NCI-H345 treated with DMSO at 0.1 percent for 48 hours (cell line): Measurements from ENCODE around the gene MTHFD1L.
"Not testable (repeated sequence)": the region's sequence is repeated elsewhere in the genome, so short reads cannot be mapped to it uniquely, and the experiment has no call there.

Source experiments
- DNase-seq: peaks from one replicate; lab custom pipeline; 2025; ENCODE audit not compliant: unreplicated experiment; lab: John Stamatoyannopoulos, UW

Gene MTHFD1L

DNA sequence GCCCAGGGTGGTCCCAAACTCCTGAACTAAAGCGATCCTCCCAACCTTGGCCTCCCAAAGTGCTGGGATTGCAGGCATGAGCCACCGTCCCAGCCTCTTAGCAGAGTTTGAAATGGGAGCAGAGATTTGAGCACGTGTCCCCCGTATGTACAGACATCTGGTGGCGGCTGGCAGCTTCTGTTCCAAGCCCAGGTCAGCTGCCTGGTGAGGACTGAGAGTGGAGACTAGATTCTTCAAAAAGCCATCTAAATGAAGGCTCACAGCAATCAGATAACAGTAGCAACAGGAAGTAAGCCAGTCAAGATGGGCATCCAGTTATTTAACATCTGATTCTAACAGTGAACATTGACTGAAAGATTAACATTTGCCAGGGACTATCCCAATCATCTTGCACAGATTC lies 246.2 kb downstream of the MTHFD1L start:
- DNase-seq = no peak

DNA sequence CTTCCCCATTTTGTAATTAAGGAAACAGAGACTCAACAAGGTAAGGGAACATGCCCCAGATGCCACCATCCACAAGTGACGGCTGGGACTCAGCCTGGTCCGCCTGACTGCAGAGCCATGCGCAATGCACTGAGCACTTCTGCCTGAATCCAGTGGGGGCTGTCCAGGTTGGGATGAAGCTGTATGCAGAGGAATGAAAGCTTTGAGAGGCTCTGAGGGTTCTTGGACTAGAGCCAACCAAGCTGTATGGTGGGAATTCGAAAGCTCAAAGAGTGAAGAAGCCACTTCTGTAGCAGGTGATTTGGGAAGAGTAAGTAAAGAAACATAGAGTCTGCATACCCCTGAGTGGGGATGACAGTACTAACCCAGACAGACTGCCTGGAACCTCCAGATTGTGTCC lies 246.6 kb downstream of the MTHFD1L start:
- no peak for DNase-seq

DNA sequence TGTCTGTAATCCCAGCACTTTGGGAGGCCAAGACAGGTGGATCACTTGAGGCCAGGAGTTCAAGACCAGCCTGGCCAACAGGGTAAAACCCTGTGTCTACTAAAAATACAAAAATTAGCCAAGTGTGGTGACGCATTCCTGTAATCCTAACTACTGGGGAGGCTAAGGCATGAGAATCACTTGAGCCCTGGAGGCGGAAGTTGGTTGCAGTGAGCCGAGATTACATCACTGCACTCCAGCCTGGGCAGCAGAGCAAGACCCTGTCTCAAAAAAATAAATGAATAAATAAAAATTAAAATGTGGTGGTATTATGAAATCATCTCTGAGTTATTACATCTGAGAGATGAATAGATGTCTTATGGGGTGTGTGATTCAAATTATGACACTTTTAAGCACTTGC lies 247.4 kb downstream of the MTHFD1L start:
- DNase-seq = not testable (repeated sequence)

DNA sequence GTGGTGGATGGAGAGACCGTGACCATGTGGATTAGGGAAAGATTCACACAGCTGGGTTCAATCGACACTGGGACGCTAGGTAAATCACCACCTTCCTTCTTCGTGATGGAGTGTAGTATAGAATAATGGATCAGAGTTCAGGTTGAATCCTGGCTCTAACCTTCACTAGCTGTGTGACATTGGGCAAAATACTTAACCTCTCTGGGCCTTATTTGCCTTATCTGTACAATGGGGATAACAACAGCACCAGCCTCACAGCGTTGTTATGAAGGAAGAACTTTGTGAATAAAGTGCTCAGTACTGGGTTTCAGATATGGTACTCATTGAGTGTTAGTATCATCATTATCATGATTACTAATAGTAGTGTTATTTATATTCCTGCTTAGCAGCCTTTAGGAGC lies 248.1 kb downstream of the MTHFD1L start:
- DNase-seq = no peak

DNA sequence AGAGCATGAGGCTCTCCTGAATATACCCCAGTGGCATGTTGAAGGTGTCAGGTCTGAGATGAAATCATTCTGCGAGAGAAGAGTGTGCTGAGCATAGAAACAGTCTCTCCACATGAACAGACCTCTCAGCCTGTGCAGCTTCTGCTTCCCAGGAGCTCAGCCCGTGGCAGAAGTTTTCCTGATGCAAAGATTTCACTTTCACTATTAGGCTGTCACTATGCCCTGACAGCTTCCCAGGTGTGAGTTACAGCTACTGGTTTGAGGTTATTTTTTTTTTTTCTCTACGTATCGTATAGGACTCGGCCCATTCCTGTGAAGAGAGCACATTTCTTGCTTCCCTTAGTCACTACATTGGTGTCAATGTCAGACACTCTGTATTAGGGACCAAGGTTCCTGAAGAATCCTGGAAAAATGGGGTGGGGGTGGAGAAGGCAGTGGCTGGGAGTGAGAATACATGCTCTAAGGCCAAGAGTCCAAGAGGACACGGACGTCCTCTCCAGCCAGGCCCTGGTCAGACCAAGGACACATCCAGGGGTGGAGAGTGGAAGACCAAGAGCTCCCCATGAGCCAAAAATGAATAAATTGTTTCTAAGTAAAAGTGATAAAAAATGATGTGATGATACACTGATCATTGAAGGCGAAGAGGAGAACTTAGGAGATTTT lies 253.1 kb downstream of the MTHFD1L start:
- no peak for DNase-seq

DNA sequence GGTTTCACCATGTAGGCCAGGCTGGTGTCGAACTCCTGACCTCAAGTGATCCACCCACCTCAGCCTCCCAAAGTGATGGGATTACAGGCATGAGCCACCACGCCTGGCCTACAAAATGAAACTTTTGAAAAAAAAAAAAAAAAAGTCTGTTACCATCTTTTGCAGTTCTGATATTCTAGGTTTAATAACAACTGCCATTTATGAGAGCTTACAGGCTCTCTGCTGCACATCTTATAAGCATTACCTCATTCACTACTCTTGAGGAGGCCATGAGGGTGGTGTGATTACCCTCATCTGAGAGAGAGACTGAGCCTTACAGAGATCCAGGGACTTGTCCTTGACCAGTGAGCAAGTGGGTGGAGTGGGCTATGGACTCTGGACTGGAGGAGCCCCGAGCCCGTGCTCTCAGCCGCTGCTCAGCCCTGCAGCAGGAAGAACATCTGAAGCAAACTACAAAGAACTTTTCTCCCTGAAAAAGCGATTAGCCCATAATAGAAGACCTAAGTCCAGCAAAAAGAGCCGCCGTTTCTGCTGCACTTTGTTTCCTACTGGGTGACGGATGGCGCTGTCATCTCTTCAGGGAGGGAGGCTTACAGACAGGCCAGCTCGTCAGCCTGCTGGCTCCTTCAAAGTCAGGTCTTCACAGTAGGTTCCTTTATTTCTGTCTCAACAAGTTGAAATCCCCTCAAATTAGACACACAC lies 254.5 kb downstream of the MTHFD1L start:
- no peak for DNase-seq

DNA sequence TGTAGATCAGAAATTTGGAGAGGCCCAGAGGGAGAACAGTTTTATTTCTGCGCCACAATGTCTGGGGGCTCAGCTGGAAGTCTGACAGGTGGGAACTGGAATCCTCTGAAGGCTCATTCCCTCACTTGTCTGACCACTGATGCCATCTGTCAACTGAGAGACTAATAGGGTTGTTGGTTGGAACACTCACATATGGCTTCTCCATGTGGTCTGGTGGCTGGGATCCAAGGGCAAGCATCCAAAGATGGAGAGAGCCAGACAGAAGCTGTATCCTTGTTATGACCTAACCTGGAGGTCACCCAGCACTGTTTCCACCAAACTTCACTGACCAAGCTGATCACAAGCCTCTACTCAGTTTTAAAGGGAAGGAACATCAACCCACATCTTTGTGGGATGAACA lies 256.4 kb downstream of the MTHFD1L start:
- no peak for DNase-seq

DNA sequence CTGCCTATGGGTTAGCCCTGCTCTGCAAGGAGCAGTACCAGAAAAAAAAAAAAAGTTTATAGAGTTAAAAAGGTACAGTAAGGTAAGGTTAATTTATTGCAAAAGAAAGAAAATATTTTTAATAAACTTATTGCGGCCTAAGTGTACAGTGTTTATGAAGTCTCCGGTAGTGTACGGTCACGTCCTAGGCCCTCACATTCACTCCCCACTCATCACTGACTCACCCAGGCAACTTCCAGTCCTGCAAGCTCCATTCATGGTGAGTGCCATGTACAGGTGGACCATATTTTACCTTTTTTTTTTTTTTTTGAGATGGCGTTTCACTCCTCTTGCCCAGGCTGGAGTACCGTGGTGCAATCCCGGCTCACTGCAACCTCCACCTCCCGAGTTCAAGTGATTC lies 258.1 kb downstream of the MTHFD1L start:
- not testable (repeated sequence) for DNase-seq

DNA sequence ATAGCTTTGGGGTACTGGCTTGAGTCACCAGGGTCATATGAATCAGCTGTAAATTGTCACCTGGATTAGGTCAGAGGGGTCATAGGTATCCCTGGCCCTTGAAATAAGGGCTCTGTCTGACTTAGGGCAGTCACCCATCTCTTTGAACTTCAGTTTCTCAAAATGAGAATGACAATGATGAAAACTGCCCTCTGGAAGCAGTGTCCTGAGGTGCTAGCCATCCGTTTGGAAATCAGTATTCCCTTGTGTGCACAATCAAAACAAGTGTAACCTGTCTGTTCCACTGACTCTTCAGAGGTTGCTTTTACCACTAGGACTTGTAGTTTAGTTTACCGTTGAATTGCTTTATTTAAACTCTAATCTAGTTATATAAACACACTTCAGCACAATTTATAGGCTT lies 259.7 kb downstream of the MTHFD1L start:
- DNase-seq = not testable (repeated sequence)

DNA sequence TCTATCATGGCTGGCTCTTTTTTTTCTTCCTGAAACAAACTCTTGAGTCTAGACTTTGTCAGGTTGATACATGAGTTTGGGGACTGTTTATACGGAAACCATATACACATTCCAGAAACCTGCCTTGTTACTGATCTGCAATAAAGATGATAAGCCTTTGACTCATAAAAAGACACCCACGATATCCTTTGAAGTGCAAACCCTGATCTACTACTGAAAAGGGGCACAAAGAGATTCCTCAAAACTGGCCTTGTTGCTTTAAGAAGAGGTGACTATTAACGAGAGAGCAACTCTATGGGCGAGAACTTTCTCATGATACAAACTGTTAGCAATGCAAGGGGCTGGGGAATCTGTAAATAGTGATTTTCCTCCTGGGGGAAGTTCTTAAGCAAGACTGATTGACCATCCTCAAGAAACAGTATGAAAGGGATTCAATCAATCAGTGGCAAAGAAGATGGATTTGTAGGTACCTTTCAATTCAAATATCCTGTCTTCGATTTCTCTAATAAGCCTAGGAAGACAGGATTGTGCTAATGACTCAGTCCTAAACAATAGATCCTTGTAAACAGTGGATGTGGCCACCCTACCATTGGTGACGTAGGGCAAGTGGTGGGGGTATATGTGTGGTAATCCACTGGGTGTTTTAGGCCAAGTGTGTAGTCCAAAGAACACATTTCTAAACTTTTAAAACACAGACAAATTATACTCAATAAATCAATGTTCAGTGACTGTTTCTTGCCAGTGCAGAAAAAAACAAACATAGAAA lies 260.3 kb downstream of the MTHFD1L start:
- DNase-seq = not testable (repeated sequence)

DNA sequence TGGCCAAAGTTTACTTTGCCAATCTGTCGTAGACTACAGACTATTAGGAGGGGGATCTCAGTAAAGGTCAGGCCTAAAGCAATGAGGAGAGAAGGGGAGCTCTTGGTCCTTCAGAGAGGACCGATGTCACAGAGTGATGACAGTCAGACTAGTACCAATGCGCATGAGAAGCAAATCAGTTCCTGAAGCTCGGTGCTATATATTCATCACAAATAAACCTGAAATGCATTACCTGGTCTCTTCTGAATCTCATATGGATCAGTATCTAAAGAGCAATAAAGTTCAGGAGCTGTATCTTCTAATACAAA lies 260.9 kb downstream of the MTHFD1L start:
- DNase-seq = not testable (repeated sequence)

DNA sequence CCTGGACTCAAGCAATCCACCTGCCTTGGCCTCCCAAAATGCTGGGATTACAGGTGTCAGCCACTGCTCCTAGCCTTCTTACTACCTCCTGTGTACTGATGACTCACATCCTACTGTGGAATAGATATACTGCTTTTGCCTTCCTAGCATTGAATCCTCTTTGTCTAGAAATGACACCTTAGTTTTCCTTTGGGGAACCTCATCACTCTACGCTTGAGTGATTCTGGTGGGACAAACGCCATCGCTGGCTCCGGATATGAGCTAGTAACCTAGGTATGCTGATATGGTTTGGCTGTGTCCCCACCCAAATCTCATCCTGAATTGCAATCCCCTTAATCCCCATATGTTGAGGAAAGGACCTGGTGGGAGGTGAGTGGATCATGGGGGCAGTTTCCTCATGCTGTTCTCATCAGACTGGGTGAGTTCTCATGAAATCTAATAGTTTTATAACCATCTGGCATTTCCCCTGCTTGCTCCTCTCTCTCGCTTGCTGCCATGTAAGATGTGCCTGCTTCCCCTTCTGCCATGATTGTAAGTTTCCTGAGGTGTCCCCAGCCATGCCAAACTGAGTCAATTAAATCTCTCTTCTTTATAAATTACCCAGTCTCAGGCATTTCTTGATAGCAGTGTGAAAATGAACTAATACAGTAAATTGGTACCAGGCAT lies 261.8 kb downstream of the MTHFD1L start:
- DNase-seq = not testable (repeated sequence)

DNA sequence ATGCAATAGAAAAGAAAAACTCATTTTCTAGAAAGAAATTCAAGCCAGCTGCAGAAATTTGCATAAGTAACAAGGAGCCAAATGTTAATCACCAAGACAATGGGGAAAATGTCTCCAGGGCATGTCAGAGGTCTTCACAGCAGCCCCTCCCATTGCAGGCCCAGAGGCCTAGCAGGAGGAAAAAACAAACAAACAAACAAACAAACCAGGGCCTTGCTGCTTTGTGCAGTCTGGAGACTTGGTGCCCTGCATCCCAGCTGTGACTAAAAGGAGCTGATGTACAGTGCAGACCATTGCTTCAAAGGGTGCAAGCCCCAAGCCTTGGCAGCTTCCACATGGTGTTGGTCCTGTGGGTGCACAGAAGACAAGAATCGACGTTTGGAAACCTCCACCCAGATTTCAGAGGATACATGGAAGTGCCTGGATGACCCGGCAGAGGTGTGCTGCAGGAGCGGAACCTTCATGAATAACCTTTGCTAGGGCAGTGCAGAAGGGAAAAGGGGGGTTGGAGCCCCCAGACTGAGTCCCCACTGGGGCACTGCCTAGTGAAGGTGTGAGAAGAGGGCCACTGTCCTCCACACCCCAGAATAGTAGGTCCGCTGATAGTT lies 263.4 kb downstream of the MTHFD1L start:
- DNase-seq = no peak

DNA sequence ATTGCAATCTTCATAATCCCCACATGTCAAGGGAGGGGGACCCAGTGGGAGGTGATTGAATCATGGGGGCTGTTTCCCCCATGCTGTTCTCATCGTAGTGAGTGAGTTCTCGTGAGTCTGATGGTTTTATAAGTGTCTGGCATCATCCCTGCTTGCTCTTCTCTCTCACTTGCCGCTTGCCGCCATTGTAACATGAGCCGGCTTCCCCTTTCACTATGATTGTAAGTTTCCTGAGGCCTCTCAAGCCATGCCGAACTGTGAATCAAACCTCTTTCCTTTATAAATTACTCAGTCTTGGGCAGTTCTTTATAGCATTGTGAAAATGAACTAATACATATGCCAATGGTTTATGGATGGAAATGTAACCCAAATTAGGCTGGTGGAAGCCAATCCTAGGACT lies 264.8 kb downstream of the MTHFD1L start:
- DNase-seq = no peak

DNA sequence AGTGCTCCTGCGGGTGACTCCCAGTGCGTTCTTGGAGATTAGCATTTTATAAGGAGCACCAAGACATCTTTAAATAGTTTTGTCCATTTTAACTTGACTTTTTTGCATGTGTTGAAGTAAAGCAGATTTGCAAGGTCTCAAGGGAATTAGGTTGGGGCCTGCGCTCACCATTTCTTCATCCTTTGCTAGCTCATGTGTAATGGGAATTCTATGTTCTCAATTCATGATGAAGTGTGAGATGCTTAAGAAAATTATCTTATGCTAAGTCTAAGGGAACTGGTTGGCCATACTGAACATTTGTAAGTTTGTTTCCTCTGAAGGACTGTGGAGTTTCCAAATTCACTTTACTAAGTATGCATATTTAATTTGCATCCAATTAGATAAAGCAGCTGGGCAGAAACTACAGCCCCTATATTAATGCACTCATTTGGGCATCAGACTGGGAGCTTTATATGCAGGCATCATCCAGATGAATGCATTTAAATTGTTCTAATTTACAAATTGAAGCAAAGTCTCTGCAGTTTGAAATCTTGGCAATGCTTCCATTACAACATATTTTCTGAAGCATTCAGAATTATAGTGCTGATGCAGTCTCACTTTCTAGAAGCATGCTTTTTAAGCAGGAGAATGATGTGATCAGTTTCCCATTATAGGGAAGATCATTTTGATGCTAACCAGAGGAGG lies 266.0 kb downstream of the MTHFD1L start:
- DNase-seq = no peak

DNA sequence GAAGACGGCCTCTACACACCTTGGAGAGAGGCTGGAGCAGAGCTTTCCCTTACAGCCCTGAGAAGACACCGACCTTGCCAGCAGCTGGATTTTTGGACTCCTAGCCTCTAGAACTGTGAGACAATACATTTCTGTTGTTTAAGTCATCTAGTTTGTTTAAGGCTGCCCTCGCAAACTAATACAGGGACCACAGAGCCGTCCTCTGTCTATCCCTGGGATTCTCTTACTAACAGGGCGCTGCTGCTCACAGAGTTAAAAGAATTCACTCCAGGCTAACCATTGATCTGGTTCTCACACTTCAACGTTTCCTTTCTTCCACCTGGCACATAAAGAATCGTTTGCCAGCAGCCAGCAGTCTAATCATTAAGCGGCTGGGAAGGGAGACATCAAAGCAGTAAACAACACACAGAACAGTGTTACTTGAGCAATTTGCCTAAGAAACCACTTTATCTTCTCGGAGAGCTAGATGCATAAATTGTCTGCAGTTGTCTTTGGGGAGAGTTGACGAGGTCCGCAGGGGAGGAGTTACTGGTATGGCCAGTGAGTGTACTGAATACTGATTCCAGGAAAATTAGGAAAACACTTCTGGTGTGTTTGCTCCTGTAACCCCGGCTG lies 270.7 kb downstream of the MTHFD1L start:
- DNase-seq = no peak

DNA sequence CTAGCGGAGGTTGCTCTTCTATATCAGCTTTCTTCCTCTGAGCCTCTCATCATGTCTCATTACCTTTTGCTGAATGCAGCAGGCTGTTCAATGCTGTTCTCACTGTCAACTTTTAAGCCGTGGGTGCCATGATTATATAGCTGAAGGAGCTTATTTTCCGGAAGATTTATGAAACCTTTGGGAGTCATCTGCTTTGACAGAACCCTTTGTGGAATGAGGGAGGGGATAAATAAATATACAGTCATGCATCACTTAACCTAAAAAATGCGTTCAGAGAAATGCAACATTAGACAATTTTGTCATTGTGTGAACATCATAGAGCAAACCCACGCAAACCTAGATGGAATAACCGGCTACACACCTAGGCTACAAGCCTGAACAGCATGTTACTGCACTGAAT lies 272.0 kb downstream of the MTHFD1L start:
- DNase-seq = peak; percentile 28

DNA sequence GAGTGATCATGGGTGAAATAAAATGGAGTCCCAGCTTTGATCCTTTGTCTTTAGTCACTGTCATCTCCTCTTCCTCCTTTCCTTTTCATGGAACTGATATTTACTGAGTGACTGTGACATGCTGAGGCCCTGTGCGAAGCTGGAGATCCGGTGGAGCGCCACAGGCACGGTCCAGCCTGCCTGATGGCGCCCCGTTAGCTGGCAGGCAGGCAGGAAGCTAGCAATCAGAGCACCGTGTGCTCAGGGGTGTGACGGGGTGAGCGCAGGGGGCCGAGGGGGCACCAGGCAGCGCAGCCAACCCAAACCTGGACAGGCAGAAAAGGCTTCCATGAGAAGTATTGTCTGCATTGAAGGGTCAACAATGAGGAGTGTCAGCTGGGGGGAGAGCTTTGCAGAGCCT lies 274.0 kb downstream of the MTHFD1L start:
- no peak for DNase-seq

DNA sequence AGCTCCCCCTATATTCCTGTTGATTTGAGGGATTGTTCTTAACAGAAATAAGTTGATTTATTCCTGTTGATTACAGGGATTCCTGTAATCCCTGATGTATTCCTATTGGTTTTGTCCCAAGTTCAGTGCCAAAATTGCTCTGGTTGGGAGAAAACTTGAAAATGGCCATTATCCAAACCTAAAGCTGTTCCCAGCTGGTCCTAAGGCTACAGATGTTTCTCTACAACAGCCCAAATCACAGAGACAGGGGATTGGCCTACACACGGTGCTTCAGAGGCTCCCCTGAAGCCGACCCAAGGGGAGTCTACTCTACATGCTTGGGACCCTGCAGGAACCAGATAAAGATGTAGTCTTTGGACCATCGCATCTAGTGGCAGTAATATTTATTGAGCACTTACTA lies 275.3 kb downstream of the MTHFD1L start:
- no peak for DNase-seq

DNA sequence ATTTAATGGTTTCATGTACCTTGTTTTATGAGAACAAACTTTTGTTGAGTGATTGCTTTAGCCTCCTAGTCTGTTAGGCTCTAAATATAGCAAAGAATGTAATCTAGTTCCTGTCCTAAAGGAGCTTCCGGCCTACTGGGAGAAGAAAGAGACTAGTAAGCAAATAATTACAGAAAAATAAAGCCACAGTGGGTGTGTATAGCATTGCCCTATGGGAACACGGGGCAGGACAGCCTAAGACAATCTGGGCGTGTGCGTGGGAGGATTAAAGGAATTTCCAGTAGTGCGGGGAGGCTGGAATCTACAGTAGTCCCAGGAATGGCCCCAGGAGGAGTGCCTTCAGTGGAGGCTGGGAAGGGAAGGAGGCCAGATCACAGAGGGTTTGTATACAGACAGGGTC lies 276.2 kb downstream of the MTHFD1L start:
- DNase-seq = no peak
